CD4-positive, alpha-beta T cell treated with Interleukin-1 beta for 1 hour (primary cell): ENCODE measurements around the gene NPTXR.
"Not testable (repeated sequence)": the region's sequence is repeated elsewhere in the genome, so short reads cannot be mapped to it uniquely, and the experiment has no call there.

Experiments
- DNase-seq, 2 donors: peaks; one replicate each; pipeline ENCODE4 v3.0.0-alpha.2; 2020 to 2022

Gene NPTXR

GRCh38 chr22:38830026-38830844 lies 13.6 kb downstream of the NPTXR start:
- no peak for DNase-seq

- DNase-seq = no peak
Measured at GRCh38 chr22:38829485-38829884, 14.3 kb downstream of the NPTXR start.

GRCh38 chr22:38828616-38829205 lies 15.1 kb downstream of the NPTXR start:
- no peak for DNase-seq

- DNase-seq = no peak
Measured at GRCh38 chr22:38828191-38828590, 15.6 kb downstream of the NPTXR start.

- no peak for DNase-seq
Measured at GRCh38 chr22:38827510-38827909, 16.3 kb downstream of the NPTXR start.

GRCh38 chr22:38826801-38827200 lies 17.0 kb downstream of the NPTXR start:
- DNase-seq = no peak

- DNase-seq = no peak
Measured at GRCh38 chr22:38826386-38826785, 17.4 kb downstream of the NPTXR start.

GRCh38 chr22:38824585-38824984 lies 19.2 kb downstream of the NPTXR start:
- DNase-seq = peak; percentile 17 to 24

GRCh38 chr22:38823637-38824036 lies 20.2 kb downstream of the NPTXR start:
- DNase-seq = no peak

- DNase-seq = no peak
Measured at GRCh38 chr22:38823076-38823475, 20.8 kb downstream of the NPTXR start.

- DNase-seq = no peak
Measured at GRCh38 chr22:38820020-38820419, 23.8 kb downstream of the NPTXR start.

- DNase-seq = no peak
Measured at GRCh38 chr22:38819387-38819940, 24.4 kb downstream of the NPTXR start.

- DNase-seq = no peak
Measured at GRCh38 chr22:38817196-38817595, 26.6 kb downstream of the NPTXR start.

GRCh38 chr22:38815842-38816241 lies 28.0 kb downstream of the NPTXR start:
- no peak for DNase-seq

- no peak for DNase-seq
Measured at GRCh38 chr22:38811241-38811640, 32.6 kb downstream of the NPTXR start.

- DNase-seq = not testable (repeated sequence)
Measured at GRCh38 chr22:38805041-38805593, 38.7 kb downstream of the NPTXR start.

GRCh38 chr22:38802671-38803121 lies 41.1 kb downstream of the NPTXR start:
- no peak for DNase-seq

- DNase-seq = no peak
Measured at GRCh38 chr22:38799265-38800002, 44.4 kb downstream of the NPTXR start.

GRCh38 chr22:38798496-38798895 lies 45.3 kb downstream of the NPTXR start:
- DNase-seq = no peak

- no peak for DNase-seq
Measured at GRCh38 chr22:38796262-38796957, 47.4 kb downstream of the NPTXR start.

- DNase-seq = no peak
Measured at GRCh38 chr22:38795569-38795968, 48.3 kb downstream of the NPTXR start.

- DNase-seq = peak; percentile 94 to 97
Measured at GRCh38 chr22:38793721-38794466, 49.9 kb downstream of the NPTXR start, which contains the start of gene DNAL4. Gene DNAL4 (minus strand): TSS chr22:38794143. CDS start chr22:38782731, 11,412 bp downstream.
